Left colon (tissue), 2 donors: ENCODE data around the gene LAP3. TPM values are rescaled to one million over a fixed set of nuclear protein-coding genes. Genes with fewer than 3 reads are reported as not detected.

Experiments used
- ATAC-seq: fragments of 200-7000 bp; cut with Tn5 transposase; one replicate; pipeline ENCODE4 v1.9.1; 2020; ENCODE audit warnings: mild to moderate bottlenecking, moderate library complexity
- DNase-seq, 2 donors: peaks; one replicate each; pipeline ENCODE4 v3.0.0-alpha.2; 2020
- intact Hi-C, 2 donors: fragments of 100-400 bp; cut with DNase I in 1 of 2; cut with micrococcal nuclease in 1 of 2; formaldehyde crosslinking; loops; one replicate each; pipeline versions ENCODE4 v1.11.2 to v1.14.0; 2022; cut with DNase I, micrococcal nuclease
- total RNA-seq, 2 donors: library from RNA; stranded (reverse); fragmentation: NEBNext Ultra II Directional; extraction: Animal tissue kit (Norgen Biotek cat#: 25700); gene quantifications; one replicate each; pipeline ENCODE4 v1.2.1, GENCODE V29; 2021
- donor health status: DM: no; HTN: no; CAD: no.
- donor health status: DM: yes; HTN: yes; CAD: no.

The LAP3 gene
- total RNA-seq, 2 donors from 2014 or later, result 57.5 to 67.4 TPM

GRCh38 chr4:17650406-17650805 lies 73.4 kb downstream of the LAP3 start:
- ATAC-seq (no peak), DNase-seq (no peak)

GRCh38 chr4:17654701-17655100 lies 77.7 kb downstream of the LAP3 start:
- DNase-seq (no peak), ATAC-seq (no peak)
- intact Hi-C loops, result no loop called here

More at GRCh38 chr4:17650406-17650805, 73.4 kb downstream of the LAP3 start:
- intact Hi-C loops, result no loop called here

GRCh38 chr4:17657090-17657489 lies 80.1 kb downstream of the LAP3 start:
- ATAC-seq, result no peak
- intact Hi-C loops, result no loop called here

More at GRCh38 chr4:17657090-17657489, 80.1 kb downstream of the LAP3 start:
- no peak for DNase-seq

Other genes with a start within 250 kb of the LAP3 start
- 10 to 100 TPM; 16.9 to 23.7 TPM for gene QDPR, start 65.1 kb upstream of the LAP3 start, total RNA-seq
- gene CLRN2, start 62.0 kb upstream of the LAP3 start, total RNA-seq, result not detected
- gene MED28, start 37.4 kb downstream of the LAP3 start, total RNA-seq, result 10 to 100 TPM; 31.8 to 32.1 TPM
- under 1 TPM; 0.18 to 0.39 TPM for gene FAM184B, start 204.4 kb downstream of the LAP3 start, total RNA-seq
- gene DCAF16, start 233.6 kb downstream of the LAP3 start, total RNA-seq, result 10 to 100 TPM; 24.0 to 27.5 TPM
- 1 to 10 TPM; 2.8 to 4.4 TPM for gene NCAPG, start 233.8 kb downstream of the LAP3 start, total RNA-seq